SKM-1 treated with dmso at 0.1 percent for 144 hours (cell line): ENCODE measurements around the gene LRFN4.

Experiments
- DNase-seq: peaks from one replicate; lab custom pipeline; 2025; ENCODE audit not compliant: unreplicated experiment; lab: John Stamatoyannopoulos, UW

Gene LRFN4

GRCh38 chr11:66887526-66887925 lies 30.7 kb downstream of the LRFN4 start:
- no peak for DNase-seq

- DNase-seq, result no peak
These were observed 31.4 kb downstream of the LRFN4 start for GRCh38 chr11:66888282-66888681.

GRCh38 chr11:66889960-66890359 lies 33.1 kb downstream of the LRFN4 start:
- DNase-seq, result no peak

GRCh38 chr11:66891851-66892660 lies 35.2 kb downstream of the LRFN4 start:
- DNase-seq, result no peak

GRCh38 chr11:66892911-66893310 lies 36.0 kb downstream of the LRFN4 start:
- no peak for DNase-seq

- DNase-seq, result no peak
These were observed 37.3 kb downstream of the LRFN4 start for GRCh38 chr11:66894141-66894540.

- DNase-seq, result no peak
These were observed 45.1 kb downstream of the LRFN4 start for GRCh38 chr11:66901964-66902390.

GRCh38 chr11:66902486-66903177 lies 45.8 kb downstream of the LRFN4 start:
- no peak for DNase-seq

- no peak for DNase-seq
These were observed 47.2 kb downstream of the LRFN4 start for GRCh38 chr11:66904055-66904454.

GRCh38 chr11:66904561-66904960 lies 47.7 kb downstream of the LRFN4 start:
- DNase-seq, result no peak

GRCh38 chr11:66904981-66905521 lies 48.2 kb downstream of the LRFN4 start:
- no peak for DNase-seq

GRCh38 chr11:66905631-66906030 lies 48.8 kb downstream of the LRFN4 start:
- no peak for DNase-seq

GRCh38 chr11:66906061-66906733 lies 49.3 kb downstream of the LRFN4 start:
- DNase-seq, result no peak

GRCh38 chr11:66907751-66908630 lies 51.1 kb downstream of the LRFN4 start:
- DNase-seq, result no peak

GRCh38 chr11:66909181-66909580 lies 52.3 kb downstream of the LRFN4 start:
- DNase-seq, result no peak

- no peak for DNase-seq
These were observed 53.2 kb downstream of the LRFN4 start for GRCh38 chr11:66910016-66910415.
